ENCODE measurements around the gene LIMS1. TPM values are rescaled to one million over a fixed set of nuclear protein-coding genes. Genes with fewer than 3 reads are reported as not detected.

LIMS1 gene
- total RNA-seq, 1 donor from 2014 or later = 144 TPM

- peaks cover 5% of the 10 kb centered on the region for H3K27me3 Mint-ChIP-seq (ENCODE audit: unreplicated experiment)
These were observed 53.9 kb downstream of the LIMS1 start for GRCh38 chr2:108588070-108588668.

GRCh38 chr2:108589372-108589771 lies 55.1 kb downstream of the LIMS1 start:
- peaks cover 7% of the 10 kb centered on the region for H3K27me3 Mint-ChIP-seq (ENCODE audit: unreplicated experiment)

More at GRCh38 chr2:108588070-108588668, 53.9 kb downstream of the LIMS1 start:
- no peak for TF ChIP-seq CTCF (IDR thresholded peaks at IDR 0.05; ENCODE audit: unreplicated experiment)
- no peaks in the 10 kb centered on the region for H3K9me3 Mint-ChIP-seq (ENCODE audit: unreplicated experiment)
- H3K36me3 Mint-ChIP-seq (ENCODE audit: low read depth, unreplicated experiment) = no peaks in the 10 kb centered on the region
- peak overlapping the region; percentile 87 for H3K27ac Mint-ChIP-seq (ENCODE audit: unreplicated experiment)
- no peak overlapping the region for H3K4me3 Mint-ChIP-seq (ENCODE audit: unreplicated experiment)
- H3K4me1 Mint-ChIP-seq (ENCODE audit: unreplicated experiment) = peaks cover 76% of the 10 kb centered on the region
- no peak for DNase-seq (ENCODE audit: low spot score)

GRCh38 chr2:108589781-108590180 lies 55.5 kb downstream of the LIMS1 start:
- Mint-ChIP-seq H3K4me3 (ENCODE audit: unreplicated experiment) (no peak overlapping the region), H3K36me3 (ENCODE audit: low read depth, unreplicated experiment) (no peaks in the 10 kb centered on the region), H3K27me3 (ENCODE audit: unreplicated experiment) (peaks cover 7% of the 10 kb centered on the region), H3K27ac (ENCODE audit: unreplicated experiment) (peak overlapping the region; percentile 33), H3K4me1 (ENCODE audit: unreplicated experiment) (peaks cover 81% of the 10 kb centered on the region), H3K9me3 (ENCODE audit: unreplicated experiment) (no peaks in the 10 kb centered on the region)
- no peak for DNase-seq (ENCODE audit: low spot score)
- no peak for TF ChIP-seq CTCF (IDR thresholded peaks at IDR 0.05; ENCODE audit: unreplicated experiment)

More at GRCh38 chr2:108589372-108589771, 55.1 kb downstream of the LIMS1 start:
- H3K36me3 Mint-ChIP-seq (ENCODE audit: low read depth, unreplicated experiment) = no peaks in the 10 kb centered on the region
- H3K4me3 Mint-ChIP-seq (ENCODE audit: unreplicated experiment) = peak overlapping the region; percentile 40
- DNase-seq (ENCODE audit: low spot score) = no peak
- H3K27ac Mint-ChIP-seq (ENCODE audit: unreplicated experiment) = peak overlapping the region; percentile 40
- no peaks in the 10 kb centered on the region for H3K9me3 Mint-ChIP-seq (ENCODE audit: unreplicated experiment)
- peaks cover 82% of the 10 kb centered on the region for H3K4me1 Mint-ChIP-seq (ENCODE audit: unreplicated experiment)
- no peak for TF ChIP-seq CTCF (IDR thresholded peaks at IDR 0.05; ENCODE audit: unreplicated experiment)

- no peaks in the 10 kb centered on the region for H3K36me3 Mint-ChIP-seq (ENCODE audit: low read depth, unreplicated experiment)
- TF ChIP-seq CTCF (IDR thresholded peaks at IDR 0.05; ENCODE audit: unreplicated experiment) = no peak
- DNase-seq (ENCODE audit: low spot score) = no peak
- peaks cover 5% of the 10 kb centered on the region for H3K27me3 Mint-ChIP-seq (ENCODE audit: unreplicated experiment)
- peak overlapping the region; percentile 33 for H3K27ac Mint-ChIP-seq (ENCODE audit: unreplicated experiment)
- H3K4me3 Mint-ChIP-seq (ENCODE audit: unreplicated experiment) = no peak overlapping the region
- H3K4me1 Mint-ChIP-seq (ENCODE audit: unreplicated experiment) = peaks cover 82% of the 10 kb centered on the region
- H3K9me3 Mint-ChIP-seq (ENCODE audit: unreplicated experiment) = no peaks in the 10 kb centered on the region
These were observed 56.9 kb downstream of the LIMS1 start for GRCh38 chr2:108591163-108591562.

- peak overlapping the region; percentile 95 for H3K27ac Mint-ChIP-seq (ENCODE audit: unreplicated experiment)
- TF ChIP-seq CTCF (IDR thresholded peaks at IDR 0.05; ENCODE audit: unreplicated experiment) = peak; percentile 33
These were observed 59.4 kb downstream of the LIMS1 start for GRCh38 chr2:108593547-108594098.

More at GRCh38 chr2:108593547-108594098, 59.4 kb downstream of the LIMS1 start:
- Mint-ChIP-seq H3K27me3 (ENCODE audit: unreplicated experiment) (peaks cover 5% of the 10 kb centered on the region), H3K9me3 (ENCODE audit: unreplicated experiment) (no peaks in the 10 kb centered on the region), H3K4me1 (ENCODE audit: unreplicated experiment) (peaks cover 62% of the 10 kb centered on the region), H3K36me3 (ENCODE audit: low read depth, unreplicated experiment) (no peaks in the 10 kb centered on the region), H3K4me3 (ENCODE audit: unreplicated experiment) (no peak overlapping the region)
- DNase-seq (ENCODE audit: low spot score) = no peak
